HG03442 (cell line): ENCODE measurements around the gene PDE4B.
"Not testable (repeated sequence)": the region's sequence is repeated elsewhere in the genome, so short reads cannot be mapped to it uniquely, and the experiment has no call there.

ENCODE experiments used
- ATAC-seq: cut with Tn5 transposase; IDR thresholded peaks from one replicate; pipeline ENCODE4 v1.9.1; 2021; ENCODE audit warnings: mild to moderate bottlenecking, moderate library complexity; ENCODE audit not compliant: unreplicated experiment

PDE4B gene

GRCh38 chr1:66401244-66401643 is 608.5 kb downstream of the PDE4B start:
- no peak for ATAC-seq

- peak; percentile 81 for ATAC-seq
Observed at GRCh38 chr1:66402194-66402593, 609.5 kb downstream of the PDE4B start.

GRCh38 chr1:66403007-66403731 is 610.5 kb downstream of the PDE4B start:
- no peak for ATAC-seq

GRCh38 chr1:66405061-66405460 is 612.4 kb downstream of the PDE4B start:
- ATAC-seq = no peak

GRCh38 chr1:66411449-66411848 is 618.8 kb downstream of the PDE4B start:
- not testable (repeated sequence) for ATAC-seq

- no peak for ATAC-seq
Observed at GRCh38 chr1:66412704-66413103, 620.0 kb downstream of the PDE4B start.

- ATAC-seq = no peak
Observed at GRCh38 chr1:66413136-66413837, 620.6 kb downstream of the PDE4B start.

- no peak for ATAC-seq
Observed at GRCh38 chr1:66413838-66414175, 621.1 kb downstream of the PDE4B start.

- no peak for ATAC-seq
Observed at GRCh38 chr1:66415281-66415680, 622.6 kb downstream of the PDE4B start.

- no peak for ATAC-seq
Observed at GRCh38 chr1:66415866-66416265, 623.2 kb downstream of the PDE4B start.

- ATAC-seq = no peak
Observed at GRCh38 chr1:66416295-66416694, 623.6 kb downstream of the PDE4B start.

- ATAC-seq = no peak
Observed at GRCh38 chr1:66418021-66418420, 625.3 kb downstream of the PDE4B start.

- ATAC-seq = not testable (repeated sequence)
Observed at GRCh38 chr1:66420171-66420570, 627.5 kb downstream of the PDE4B start.

GRCh38 chr1:66420906-66421305 is 628.2 kb downstream of the PDE4B start:
- ATAC-seq = not testable (repeated sequence)

GRCh38 chr1:66422804-66423203 is 630.1 kb downstream of the PDE4B start:
- no peak for ATAC-seq
